Muscle layer of duodenum (tissue), 2 donors: ENCODE data around the gene PBX3.
A peak's percentile ranks its signal among the peaks of the same experiment; 100 is the strongest.
"Not testable (repeated sequence)": the region's sequence is repeated elsewhere in the genome, so short reads cannot be mapped to it uniquely, and the experiment has no call there.

Experiments used
- H3K27ac ChIP-seq: one replicate; pipeline ENCODE4 v1.7.0; 2013; ENCODE audit warnings: mild to moderate bottlenecking, low read length
- H3K27me3 ChIP-seq: one replicate; pipeline ENCODE4 v1.7.0; 2013; ENCODE audit warnings: low read depth, mild to moderate bottlenecking, control low read depth, low read length
- H3K36me3 ChIP-seq, 2 donors: one replicate each; pipeline ENCODE4 v1.7.0; 2013; ENCODE audit warnings: low read length in 2 of 2, control low read depth in 1 of 2, mild to moderate bottlenecking in 1 of 2; ENCODE audit not compliant: insufficient read depth in 2 of 2, control insufficient read depth in 1 of 2
- H3K4me1 ChIP-seq, 2 donors: one replicate each; pipeline ENCODE4 v1.7.0; 2013; ENCODE audit warnings: low read length in 2 of 2, mild to moderate bottlenecking in 2 of 2, control low read depth in 1 of 2, moderate library complexity in 1 of 2; ENCODE audit not compliant: insufficient read depth in 2 of 2, control insufficient read depth in 1 of 2
- H3K4me3 ChIP-seq, 2 donors: one replicate each; pipeline ENCODE4 v1.7.0; 2013; ENCODE audit warnings: low read length in 2 of 2, low read depth in 1 of 2, mild to moderate bottlenecking in 1 of 2
- H3K9me3 ChIP-seq, 2 donors: one replicate each; pipeline ENCODE4 v1.7.0; 2013; ENCODE audit warnings: low read length in 2 of 2, control low read depth in 1 of 2, mild to moderate bottlenecking in 1 of 2; ENCODE audit not compliant: control insufficient read depth in 1 of 2
- donor health status: healthy.

The PBX3 gene

GRCh38 chr9:125763394-125763801 lies 16.2 kb downstream of the PBX3 start:
- Histone ChIP-seq H3K4me3 (peak overlapping the region in 1 of 2 donors; percentile 17), H3K27me3 (no peaks in the 10 kb centered on the region), H3K4me1 (peaks cover 6 to 55% of the 10 kb centered on the region in 2 donors), H3K27ac (no peak overlapping the region), H3K9me3 (no peaks in the 10 kb centered on the region), H3K36me3 (no peaks in the 10 kb centered on the region)

GRCh38 chr9:125764198-125764597 lies 17.0 kb downstream of the PBX3 start:
- H3K36me3 ChIP-seq = no peaks in the 10 kb centered on the region
- peaks cover 6 to 47% of the 10 kb centered on the region in 2 donors for H3K4me1 ChIP-seq
- no peak overlapping the region for H3K27ac ChIP-seq
- H3K4me3 ChIP-seq = no peak overlapping the region
- H3K27me3 ChIP-seq = no peaks in the 10 kb centered on the region
- H3K9me3 ChIP-seq = no peaks in the 10 kb centered on the region

GRCh38 chr9:125766468-125767221 lies 19.5 kb downstream of the PBX3 start:
- no peak overlapping the region for H3K4me3 ChIP-seq
- peaks cover 6 to 38% of the 10 kb centered on the region in 2 donors for H3K4me1 ChIP-seq
- H3K27me3 ChIP-seq = no peaks in the 10 kb centered on the region
- H3K9me3 ChIP-seq = no peaks in the 10 kb centered on the region
- no peaks in the 10 kb centered on the region for H3K36me3 ChIP-seq
- no peak overlapping the region for H3K27ac ChIP-seq

- Histone ChIP-seq H3K27ac (no peak overlapping the region), H3K27me3 (no peaks in the 10 kb centered on the region), H3K9me3 (no peaks in the 10 kb centered on the region), H3K4me3 (no peak overlapping the region), H3K4me1 (peaks cover 6 to 38% of the 10 kb centered on the region in 2 donors), H3K36me3 (no peaks in the 10 kb centered on the region)
These were observed 20.2 kb downstream of the PBX3 start for GRCh38 chr9:125767349-125767748.

GRCh38 chr9:125768803-125769202 lies 21.6 kb downstream of the PBX3 start:
- H3K27me3 ChIP-seq = no peaks in the 10 kb centered on the region
- H3K4me1 ChIP-seq = peaks cover 0 to 31% of the 10 kb centered on the region in 2 donors
- H3K4me3 ChIP-seq = no peak overlapping the region
- H3K27ac ChIP-seq = no peak overlapping the region
- no peaks in the 10 kb centered on the region for H3K9me3 ChIP-seq
- H3K36me3 ChIP-seq = no peaks in the 10 kb centered on the region

- Histone ChIP-seq H3K27ac (no peak overlapping the region), H3K4me3 (no peak overlapping the region), H3K36me3 (no peaks in the 10 kb centered on the region), H3K27me3 (no peaks in the 10 kb centered on the region), H3K9me3 (no peaks in the 10 kb centered on the region), H3K4me1 (peaks cover 0 to 24% of the 10 kb centered on the region in 2 donors)
These were observed 23.9 kb downstream of the PBX3 start for GRCh38 chr9:125771037-125771436.

GRCh38 chr9:125772740-125773139 lies 25.6 kb downstream of the PBX3 start:
- H3K36me3 ChIP-seq = no peaks in the 10 kb centered on the region
- H3K4me1 ChIP-seq = peaks cover 0 to 24% of the 10 kb centered on the region in 2 donors
- no peaks in the 10 kb centered on the region for H3K27me3 ChIP-seq
- no peaks in the 10 kb centered on the region for H3K9me3 ChIP-seq
- no peak overlapping the region for H3K4me3 ChIP-seq
- H3K27ac ChIP-seq = no peak overlapping the region

GRCh38 chr9:125774106-125774505 lies 26.9 kb downstream of the PBX3 start:
- H3K36me3 ChIP-seq = no peaks in the 10 kb centered on the region

GRCh38 chr9:125776789-125777188 lies 29.6 kb downstream of the PBX3 start:
- H3K27ac ChIP-seq, H3K36me3 ChIP-seq, H3K9me3 ChIP-seq, H3K27me3 ChIP-seq, H3K4me3 ChIP-seq: not testable (repeated sequence)
- peaks cover 0 to 13% of the 10 kb centered on the region in 2 donors for H3K4me1 ChIP-seq

More at GRCh38 chr9:125774106-125774505, 26.9 kb downstream of the PBX3 start:
- Histone ChIP-seq H3K27me3 (no peaks in the 10 kb centered on the region), H3K4me1 (peaks cover 0 to 24% of the 10 kb centered on the region in 2 donors), H3K9me3 (no peaks in the 10 kb centered on the region), H3K4me3 (no peak overlapping the region), H3K27ac (no peak overlapping the region)

- H3K36me3 ChIP-seq, H3K27me3 ChIP-seq, H3K9me3 ChIP-seq, H3K4me3 ChIP-seq, H3K4me1 ChIP-seq, H3K27ac ChIP-seq: not testable (repeated sequence)
These were observed 31.5 kb downstream of the PBX3 start for GRCh38 chr9:125778538-125779219.

- not testable (repeated sequence) for H3K4me1 ChIP-seq, H3K27ac ChIP-seq, H3K36me3 ChIP-seq, H3K4me3 ChIP-seq, H3K27me3 ChIP-seq, H3K9me3 ChIP-seq
These were observed 32.0 kb downstream of the PBX3 start for GRCh38 chr9:125779220-125779565.
